Kidney epithelial cell (primary cell): Measurements from ENCODE around the gene C20orf204. TPM values are rescaled to one million over a fixed set of nuclear protein-coding genes. Genes with fewer than 3 reads are reported as not detected.

Experiments used
- DNase-seq: peaks from one replicate; pipeline ENCODE4 v3.0.0-alpha.2; 2010; ENCODE audit warnings: low read depth
- H3K27me3 ChIP-seq: 2 replicates; pipeline ENCODE4 v1.6.0; 2011; ENCODE audit warnings: low read length; ENCODE audit not compliant: control insufficient read depth, insufficient read depth
- H3K36me3 ChIP-seq: 2 replicates; pipeline ENCODE4 v1.5.1; 2011; ENCODE audit warnings: low read length; ENCODE audit not compliant: control insufficient read depth, insufficient read depth
- H3K4me3 ChIP-seq: 2 replicates; pipeline ENCODE4 v1.5.1; 2011; ENCODE audit warnings: low read depth, mild to moderate bottlenecking, control low read depth, low read length
- total RNA-seq: library from RNA; depleted of rRNA; stranded (reverse); fragments of >200 nt; gene quantifications from 2 replicates; pipeline ENCODE4 v1.2.3, GENCODE V29; 2015
- TF ChIP-seq, protein P1 (sequence below): IDR thresholded peaks from 2 replicates; pipeline ENCODE4 v1.5.1; 2011; ENCODE audit warnings: mild to moderate bottlenecking, moderate library complexity, low read length, control low read depth, inconsistent platforms; ENCODE audit not compliant: insufficient read depth, poor library complexity, severe bottlenecking

C20orf204 gene
- total RNA-seq, 1 donor from 2014 or later = 0.21 TPM

DNA sequence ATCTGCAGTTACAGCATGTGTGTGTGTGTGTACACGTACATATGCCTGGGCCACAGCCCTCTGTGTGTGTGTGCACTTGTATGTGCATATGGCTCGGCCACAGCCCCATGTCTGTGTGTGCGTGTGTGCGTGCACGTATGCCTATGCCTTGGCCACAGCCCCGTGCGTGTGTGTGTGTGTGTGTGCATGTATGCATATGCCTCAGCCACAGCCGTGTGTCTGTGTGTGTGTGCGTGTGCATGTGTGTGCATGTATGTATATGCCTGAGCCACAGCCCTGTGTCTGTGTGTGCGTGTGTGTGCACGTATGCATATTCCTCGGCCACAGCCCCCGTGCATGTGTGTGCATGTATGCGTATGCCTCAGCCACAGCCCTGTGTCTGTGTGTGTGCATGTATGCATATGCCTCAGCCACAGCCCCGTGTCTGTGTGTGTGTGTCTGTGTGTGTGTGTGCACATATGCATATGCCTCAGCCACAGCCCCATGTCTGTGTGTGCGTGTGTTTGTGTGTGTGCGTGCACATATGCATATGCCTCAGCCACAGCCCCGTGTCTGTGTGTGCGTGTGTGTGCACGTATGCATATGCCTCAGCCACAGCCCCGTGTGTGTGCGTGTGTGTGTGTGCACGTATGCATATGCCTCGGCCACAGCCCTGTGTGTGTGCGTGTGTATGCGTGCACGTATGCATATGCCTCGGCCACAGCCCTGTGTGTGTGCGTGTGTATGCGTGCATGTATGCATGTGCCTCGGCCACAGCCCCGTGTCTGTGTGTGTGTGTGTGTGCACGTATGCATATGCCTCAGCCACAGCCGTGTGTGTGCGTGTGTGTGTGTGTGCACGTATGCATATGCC, 14.6 kb upstream of the C20orf204 start:
- no peak overlapping the region for H3K4me3 ChIP-seq
- TF ChIP-seq, protein P1, sequence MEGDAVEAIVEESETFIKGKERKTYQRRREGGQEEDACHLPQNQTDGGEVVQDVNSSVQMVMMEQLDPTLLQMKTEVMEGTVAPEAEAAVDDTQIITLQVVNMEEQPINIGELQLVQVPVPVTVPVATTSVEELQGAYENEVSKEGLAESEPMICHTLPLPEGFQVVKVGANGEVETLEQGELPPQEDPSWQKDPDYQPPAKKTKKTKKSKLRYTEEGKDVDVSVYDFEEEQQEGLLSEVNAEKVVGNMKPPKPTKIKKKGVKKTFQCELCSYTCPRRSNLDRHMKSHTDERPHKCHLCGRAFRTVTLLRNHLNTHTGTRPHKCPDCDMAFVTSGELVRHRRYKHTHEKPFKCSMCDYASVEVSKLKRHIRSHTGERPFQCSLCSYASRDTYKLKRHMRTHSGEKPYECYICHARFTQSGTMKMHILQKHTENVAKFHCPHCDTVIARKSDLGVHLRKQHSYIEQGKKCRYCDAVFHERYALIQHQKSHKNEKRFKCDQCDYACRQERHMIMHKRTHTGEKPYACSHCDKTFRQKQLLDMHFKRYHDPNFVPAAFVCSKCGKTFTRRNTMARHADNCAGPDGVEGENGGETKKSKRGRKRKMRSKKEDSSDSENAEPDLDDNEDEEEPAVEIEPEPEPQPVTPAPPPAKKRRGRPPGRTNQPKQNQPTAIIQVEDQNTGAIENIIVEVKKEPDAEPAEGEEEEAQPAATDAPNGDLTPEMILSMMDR = no peak
- H3K27me3 ChIP-seq = no peaks in the 10 kb centered on the region
- DNase-seq = no peak
- peaks cover 3% of the 10 kb centered on the region for H3K36me3 ChIP-seq

GRCh38 chr20:64022671-64023360, 13.2 kb upstream of the C20orf204 start:
- no peak overlapping the region for H3K4me3 ChIP-seq
- TF ChIP-seq, protein P1 = no peak

DNA sequence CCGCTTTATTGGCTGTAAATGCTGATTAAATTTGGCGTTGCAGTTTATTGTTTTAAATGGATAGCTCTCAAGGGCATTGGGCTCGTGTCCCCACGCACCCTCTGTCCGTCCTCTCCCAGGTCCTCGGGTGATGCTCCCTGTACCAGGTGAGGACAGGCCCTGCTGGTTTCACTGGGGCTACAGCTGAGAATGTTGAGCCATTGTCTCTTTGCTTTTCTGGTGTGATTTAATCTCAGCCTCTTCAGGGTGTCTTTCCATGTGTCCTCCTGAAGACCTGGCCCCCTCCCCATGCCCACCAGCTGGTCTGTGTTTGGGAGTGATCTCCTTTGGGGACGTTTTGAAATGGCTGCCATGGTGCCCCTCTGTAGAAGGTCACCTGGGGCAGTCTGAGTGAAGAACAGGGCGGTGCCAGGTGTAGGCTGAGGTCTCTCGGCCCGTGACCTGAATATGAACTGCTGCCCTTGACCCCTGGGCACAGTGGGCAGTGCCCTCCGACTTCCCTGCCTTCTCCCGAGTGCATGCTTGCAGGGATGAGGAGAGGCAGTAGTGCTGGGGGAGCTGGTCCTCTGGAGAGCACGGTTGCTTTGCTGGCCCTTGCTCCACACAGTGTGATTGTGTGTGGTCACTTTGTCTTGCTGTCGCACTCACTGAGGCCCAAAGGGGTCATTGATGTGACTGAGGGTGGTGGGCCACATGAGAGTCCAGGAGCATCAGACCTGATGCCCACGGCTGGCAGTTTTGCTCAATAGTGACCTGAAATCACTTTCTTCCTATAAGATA, 12.4 kb upstream of the C20orf204 start:
- Histone ChIP-seq H3K36me3 (peaks cover 5% of the 10 kb centered on the region), H3K4me3 (no peak overlapping the region), H3K27me3 (no peaks in the 10 kb centered on the region)
- DNase-seq = no peak
- TF ChIP-seq, protein P1 = no peak

More at GRCh38 chr20:64022671-64023360, 13.2 kb upstream of the C20orf204 start:
- Histone ChIP-seq H3K27me3 (no peaks in the 10 kb centered on the region), H3K36me3 (peaks cover 5% of the 10 kb centered on the region)
- DNase-seq = no peak

- H3K27me3 ChIP-seq = no peaks in the 10 kb centered on the region
- no peak for DNase-seq
- H3K4me3 ChIP-seq = no peak overlapping the region
- TF ChIP-seq, protein P1 = no peak
- H3K36me3 ChIP-seq = peaks cover 6% of the 10 kb centered on the region
Observed at GRCh38 chr20:64024141-64024990, 11.6 kb upstream of the C20orf204 start.

DNA sequence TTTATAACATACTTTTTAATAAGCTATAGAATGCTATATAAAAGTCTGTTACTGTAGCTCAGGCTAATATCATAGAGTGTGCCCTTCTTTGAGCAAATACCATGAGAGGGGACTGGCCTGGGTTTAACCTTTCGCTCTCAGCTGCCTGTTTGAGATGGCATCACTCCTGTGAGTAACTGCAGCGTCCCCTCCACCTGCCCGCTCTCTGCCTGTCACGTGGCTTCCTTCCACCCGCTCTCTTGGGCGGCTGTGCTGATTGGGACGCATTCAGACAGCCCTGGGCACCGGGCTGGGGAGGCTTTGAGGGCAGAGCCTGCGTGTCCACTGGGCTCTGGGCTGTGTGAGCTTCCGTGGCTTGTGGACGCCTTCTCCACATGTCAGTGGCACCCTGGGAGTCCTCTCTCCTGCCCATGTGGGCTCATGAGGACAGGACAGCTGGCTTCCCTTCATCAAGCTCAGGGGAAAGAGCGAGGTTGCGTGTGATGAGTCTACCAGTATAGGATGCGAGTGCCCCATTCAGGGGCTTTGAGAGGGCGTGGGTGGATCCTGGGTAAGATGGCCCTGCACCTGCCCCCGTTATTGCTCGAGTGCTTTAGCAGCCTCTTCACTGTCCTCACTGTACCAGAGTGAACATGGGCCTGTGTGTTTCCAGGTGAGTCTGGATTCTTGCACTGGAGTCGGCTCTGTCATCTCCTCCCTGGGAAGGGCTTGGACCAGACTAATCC, 10.7 kb upstream of the C20orf204 start:
- TF ChIP-seq, protein P1 = no peak
- Histone ChIP-seq H3K27me3 (no peaks in the 10 kb centered on the region), H3K36me3 (peaks cover 6% of the 10 kb centered on the region), H3K4me3 (no peak overlapping the region)
- DNase-seq = no peak
